HepG2 (cell line): ENCODE data around the gene GPN2. TPM values are rescaled to one million over a fixed set of nuclear protein-coding genes. Genes with fewer than 3 reads are reported as not detected.

Experiments used
- AGO2 ChIP-seq: fragments of 200-400 bp; formaldehyde crosslinking; optimal IDR thresholded peaks from 2 replicates; pipeline ENCODE3; 2017; ENCODE audit warnings: mild to moderate bottlenecking, low read depth, low read length, moderate library complexity
- KDM2A ChIP-seq: sonication (generic); formaldehyde crosslinking; IDR thresholded peaks from 2 replicates; pipeline ENCODE4 v1.4.0; 2020; ENCODE audit warnings: low read depth, missing genetic modification reagents, borderline replicate concordance
- KLF6 ChIP-seq: IDR thresholded peaks from 2 replicates; pipeline ENCODE4 v1.8.0; 2016; ENCODE audit warnings: missing biosample characterization, missing genetic modification reagents
- KMT2B ChIP-seq: IDR thresholded peaks from 2 replicates; pipeline ENCODE4 v1.6.1; 2016; ENCODE audit warnings: missing genetic modification reagents, missing compliant biosample characterization
- MEIS1 ChIP-seq: sonication (generic); formaldehyde crosslinking; IDR thresholded peaks from 2 replicates; pipeline ENCODE4 v1.9.0; 2021; ENCODE audit warnings: mild to moderate bottlenecking, missing genetic modification reagents, moderate library complexity, borderline replicate concordance
- RBAK ChIP-seq: sonication (generic); formaldehyde crosslinking; IDR thresholded peaks from 2 replicates; pipeline ENCODE4 v1.5.1; 2020; ENCODE audit warnings: mild to moderate bottlenecking, missing genetic modification reagents
- SIN3B ChIP-seq: fragments of 150-350 bp; IDR thresholded peaks from 2 replicates; pipeline ENCODE4 v1.6.1; 2014; ENCODE audit warnings: low read length
- ZNF703 ChIP-seq: sonication (generic); formaldehyde crosslinking; IDR thresholded peaks from 2 replicates; pipeline ENCODE4 v1.5.1; 2020; ENCODE audit warnings: missing genetic modification reagents, mild to moderate bottlenecking, moderate library complexity, borderline replicate concordance
- ZNF749 ChIP-seq: sonication (generic); formaldehyde crosslinking; IDR thresholded peaks from 2 replicates; pipeline ENCODE4 v1.8.0; 2022; ENCODE audit warnings: mild to moderate bottlenecking, missing genetic modification reagents, moderate library complexity, borderline replicate concordance
- polyA plus RNA-seq, 8 experiments: library from polyadenylated mRNA; depleted of rRNA in 3 of 8; stranded (reverse) in 7 of 8; unstranded in 1 of 8; fragments of >200 nt; fragmentation: Illumina TruSeq in 4 of 8; extraction: Trizol in 4 of 8; gene quantifications; 2 replicates each; pipeline versions ENCODE4 v1.2.1 to v1.2.3, GENCODE V29; 2011 to 2016; ENCODE audit warnings: low read depth in 4 of 8, missing spikeins in 1 of 8, mixed read lengths in 1 of 8; ENCODE audit not compliant: insufficient read depth in 1 of 8
- total RNA-seq, 5 experiments: library from RNA; depleted of rRNA; stranded (reverse); fragments of >200 nt; fragmentation: Illumina TruSeq; extraction: Trizol; gene quantifications; 2 replicates each; pipeline ENCODE4 v1.2.3, GENCODE V29; 2016; ENCODE audit warnings: low read depth in 1 of 5
- TF ChIP-seq, protein P1 (sequence below): sonication (generic); formaldehyde crosslinking; IDR thresholded peaks from 2 replicates; pipeline ENCODE4 v1.5.0; 2020; ENCODE audit warnings: missing genetic modification reagents, mild to moderate bottlenecking, borderline replicate concordance
- TF ChIP-seq, protein P2 (sequence below): sonication (generic); formaldehyde crosslinking; IDR thresholded peaks from 2 replicates; pipeline ENCODE4 v1.9.0; 2022; ENCODE audit warnings: low read depth, missing genetic modification reagents
- TF ChIP-seq, protein P3 (sequence below): sonication (generic); formaldehyde crosslinking; IDR thresholded peaks from 2 replicates; pipeline ENCODE4 v1.8.1; 2023; ENCODE audit warnings: mild to moderate bottlenecking, moderate library complexity, missing genetic modification reagents
- TF ChIP-seq, protein P4 (sequence below), 2 experiments: sonication (generic) in 1 of 2; formaldehyde crosslinking in 1 of 2; IDR thresholded peaks; 2 replicates each; pipeline versions ENCODE4 v1.4.0 to v1.6.1; 2018 to 2020; ENCODE audit warnings: missing genetic modification reagents in 2 of 2, borderline replicate concordance in 1 of 2, low read depth in 1 of 2, mild to moderate bottlenecking in 1 of 2, missing biosample characterization in 1 of 2
- TF ChIP-seq, protein P5 (sequence below): sonication (generic); formaldehyde crosslinking; IDR thresholded peaks from 2 replicates; pipeline ENCODE4 v1.4.0; 2020; ENCODE audit warnings: mild to moderate bottlenecking, missing genetic modification reagents

Gene GPN2
- total and polyA plus RNA-seq, 2 of the 13 experiments (the other 11 are each of a cell fraction or from before 2014, with no cell fraction given) = 19.3 to 38.9 TPM

DNA sequence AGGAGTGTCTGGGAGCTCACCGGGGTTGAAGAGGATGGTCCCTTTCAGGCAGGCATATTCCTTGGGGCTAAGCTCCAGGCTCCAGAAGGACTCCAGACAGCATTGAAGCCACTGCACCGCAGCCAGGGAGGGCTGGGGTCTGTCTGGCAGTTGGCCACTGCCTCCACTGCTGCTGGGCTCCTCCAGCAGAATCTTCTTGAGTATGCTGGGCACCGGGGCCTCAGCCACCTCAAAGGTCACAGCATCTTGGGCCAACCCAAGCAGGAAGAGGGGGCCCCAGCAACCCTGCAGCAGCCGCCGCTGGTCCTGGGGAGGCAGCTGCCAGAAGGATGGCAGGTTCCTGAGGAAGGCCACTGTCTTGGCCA lies 23.3 kb upstream of the GPN2 start (continued):
- TF ChIP-seq, protein P1, sequence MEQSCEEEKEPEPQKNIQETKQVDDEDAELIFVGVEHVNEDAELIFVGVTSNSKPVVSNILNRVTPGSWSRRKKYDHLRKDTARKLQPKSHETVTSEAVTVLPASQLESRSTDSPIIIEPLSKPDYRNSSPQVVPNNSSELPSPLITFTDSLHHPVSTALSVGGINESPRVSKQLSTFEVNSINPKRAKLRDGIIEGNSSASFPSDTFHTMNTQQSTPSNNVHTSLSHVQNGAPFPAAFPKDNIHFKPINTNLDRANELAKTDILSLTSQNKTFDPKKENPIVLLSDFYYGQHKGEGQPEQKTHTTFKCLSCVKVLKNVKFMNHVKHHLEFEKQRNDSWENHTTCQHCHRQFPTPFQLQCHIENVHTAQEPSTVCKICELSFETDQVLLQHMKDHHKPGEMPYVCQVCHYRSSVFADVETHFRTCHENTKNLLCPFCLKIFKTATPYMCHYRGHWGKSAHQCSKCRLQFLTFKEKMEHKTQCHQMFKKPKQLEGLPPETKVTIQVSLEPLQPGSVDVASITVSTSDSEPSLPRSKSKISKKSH (CRISPR knock-in tag) = 0 out of 2 replicates have a peak, but pooled peaks have one; percentile 28
- TF ChIP-seq, protein P2, sequence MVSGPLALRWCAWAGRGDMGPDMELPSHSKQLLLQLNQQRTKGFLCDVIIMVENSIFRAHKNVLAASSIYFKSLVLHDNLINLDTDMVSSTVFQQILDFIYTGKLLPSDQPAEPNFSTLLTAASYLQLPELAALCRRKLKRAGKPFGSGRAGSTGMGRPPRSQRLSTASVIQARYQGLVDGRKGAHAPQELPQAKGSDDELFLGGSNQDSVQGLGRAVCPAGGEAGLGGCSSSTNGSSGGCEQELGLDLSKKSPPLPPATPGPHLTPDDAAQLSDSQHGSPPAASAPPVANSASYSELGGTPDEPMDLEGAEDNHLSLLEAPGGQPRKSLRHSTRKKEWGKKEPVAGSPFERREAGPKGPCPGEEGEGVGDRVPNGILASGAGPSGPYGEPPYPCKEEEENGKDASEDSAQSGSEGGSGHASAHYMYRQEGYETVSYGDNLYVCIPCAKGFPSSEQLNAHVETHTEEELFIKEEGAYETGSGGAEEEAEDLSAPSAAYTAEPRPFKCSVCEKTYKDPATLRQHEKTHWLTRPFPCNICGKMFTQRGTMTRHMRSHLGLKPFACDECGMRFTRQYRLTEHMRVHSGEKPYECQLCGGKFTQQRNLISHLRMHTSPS (CRISPR knock-in tag) = no peak
- TF ChIP-seq ZNF703 (CRISPR knock-in tag) (no peak), KMT2B (CRISPR knock-in tag) (no peak), AGO2 (peak; percentile 99), KLF6 (no peak), KDM2A (CRISPR knock-in tag) (peak; percentile 2; the same call in 1 of the 2 replicates), SIN3B (no peak), RBAK (CRISPR knock-in tag) (no peak), ZNF749 (CRISPR knock-in tag) (no peak), MEIS1 (CRISPR knock-in tag) (no peak)
- TF ChIP-seq, protein P3, sequence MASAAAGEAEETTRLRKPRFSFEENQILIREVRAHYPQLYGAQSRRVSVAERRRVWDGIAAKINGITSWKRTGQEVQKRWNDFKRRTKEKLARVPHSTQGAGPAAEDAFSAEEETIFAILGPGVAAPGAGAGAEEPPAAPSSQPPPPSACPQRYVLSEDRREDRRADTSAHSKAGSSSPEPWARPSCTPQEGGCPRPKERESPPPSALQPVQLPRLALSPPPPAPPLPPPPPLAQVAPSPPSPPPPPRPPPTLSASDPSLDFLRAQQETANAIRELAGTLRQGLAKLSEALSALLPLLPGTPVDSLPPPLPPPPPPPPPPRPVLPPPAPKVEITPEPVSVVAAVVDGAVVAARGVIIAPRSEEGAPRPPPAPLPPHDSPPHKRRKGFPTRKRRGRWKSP (CRISPR knock-in tag) = no peak; the same call in 1 of the 2 replicates
- TF ChIP-seq, protein P4, sequence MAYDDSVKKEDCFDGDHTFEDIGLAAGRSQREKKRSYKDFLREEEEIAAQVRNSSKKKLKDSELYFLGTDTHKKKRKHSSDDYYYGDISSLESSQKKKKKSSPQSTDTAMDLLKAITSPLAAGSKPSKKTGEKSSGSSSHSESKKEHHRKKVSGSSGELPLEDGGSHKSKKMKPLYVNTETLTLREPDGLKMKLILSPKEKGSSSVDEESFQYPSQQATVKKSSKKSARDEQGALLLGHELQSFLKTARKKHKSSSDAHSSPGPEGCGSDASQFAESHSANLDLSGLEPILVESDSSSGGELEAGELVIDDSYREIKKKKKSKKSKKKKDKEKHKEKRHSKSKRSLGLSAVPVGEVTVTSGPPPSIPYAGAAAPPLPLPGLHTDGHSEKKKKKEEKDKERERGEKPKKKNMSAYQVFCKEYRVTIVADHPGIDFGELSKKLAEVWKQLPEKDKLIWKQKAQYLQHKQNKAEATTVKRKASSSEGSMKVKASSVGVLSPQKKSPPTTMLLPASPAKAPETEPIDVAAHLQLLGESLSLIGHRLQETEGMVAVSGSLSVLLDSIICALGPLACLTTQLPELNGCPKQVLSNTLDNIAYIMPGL (CRISPR knock-in tag; IDR thresholded peaks at IDR 0.05; ENCODE audit: borderline replicate concordance in 1 of 2, low read depth in 1 of 2) = no peak
- TF ChIP-seq, protein P5, sequence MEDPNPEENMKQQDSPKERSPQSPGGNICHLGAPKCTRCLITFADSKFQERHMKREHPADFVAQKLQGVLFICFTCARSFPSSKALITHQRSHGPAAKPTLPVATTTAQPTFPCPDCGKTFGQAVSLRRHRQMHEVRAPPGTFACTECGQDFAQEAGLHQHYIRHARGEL = peak; percentile 2; the same call in 1 of the 2 replicates
